Transverse colon (tissue), 4 donors: ENCODE measurements around the gene MRAS. TPM values are rescaled to one million over a fixed set of nuclear protein-coding genes. Genes with fewer than 3 reads are reported as not detected.

Experiments
- DNase-seq: peaks from one replicate; pipeline ENCODE4 v3.0.0-alpha.2; 2019
- H3K27ac ChIP-seq, 4 donors: fragments of 200-600 bp; sonication (generic); 2 replicates each; pipeline ENCODE4 v1.5.1; 2016 to 2018; ENCODE audit warnings: inconsistent platforms in 4 of 4
- H3K27me3 ChIP-seq: fragments of 200-600 bp; sonication (generic); 2 replicates; pipeline ENCODE4 v1.5.1; 2017; ENCODE audit warnings: inconsistent platforms
- H3K36me3 ChIP-seq, 4 donors: fragments of 200-600 bp; sonication (generic); 2 replicates each; pipeline ENCODE4 v1.5.1; 2017 to 2019; ENCODE audit warnings: inconsistent platforms in 4 of 4
- H3K4me1 ChIP-seq, 4 donors: fragments of 200-600 bp; sonication (generic); 2 replicates each; pipeline ENCODE4 v1.5.1; 2017 to 2020; ENCODE audit warnings: inconsistent platforms in 4 of 4
- H3K4me3 ChIP-seq, 4 donors: fragments of 200-600 bp; sonication (generic); 1 replicate in 1 of 4; 2 replicates in 3 of 4; pipeline versions ENCODE4 v1.5.1 to v1.6.1; 2017 to 2019; ENCODE audit warnings: inconsistent platforms in 4 of 4
- H3K9me3 ChIP-seq, 2 donors: fragments of 200-600 bp; sonication (generic); 2 replicates each; pipeline ENCODE4 v1.5.1; 2017 to 2019; ENCODE audit warnings: inconsistent platforms in 2 of 2
- CTCF ChIP-seq, 5 experiments: fragments of 200-600 bp in 3 of 5; fragments of 450-650 bp in 2 of 5; sonication (generic) in 3 of 5; IDR thresholded peaks; 1 replicate in 2 of 5; 2 replicates in 3 of 5; pipeline ENCODE4 v1.5.1; 2016 to 2017; ENCODE audit warnings: antibody characterized with exemption in 5 of 5, inconsistent platforms in 3 of 5, mild to moderate bottlenecking in 2 of 5, moderate library complexity in 1 of 5
- EP300 ChIP-seq: sonication (generic); formaldehyde crosslinking; IDR thresholded peaks from one replicate; pipeline ENCODE4 v1.6.1; 2017; ENCODE audit warnings: antibody characterized with exemption, low read depth
- POLR2A ChIP-seq: fragments of 450-650 bp; IDR thresholded peaks from one replicate; pipeline ENCODE4 v1.6.1; 2016; ENCODE audit warnings: antibody characterized with exemption, mild to moderate bottlenecking, moderate library complexity
- POLR2AphosphoS5 ChIP-seq, 3 donors: sonication (generic); formaldehyde crosslinking; IDR thresholded peaks; one replicate each; pipeline ENCODE4 v1.6.1; 2016; ENCODE audit warnings: antibody characterized with exemption in 3 of 3
- WGBS, 2 donors: methylation state at CpG; one replicate each; pipeline ENCODE4 v1.1.5; 2018; ENCODE audit warnings: low coverage in 1 of 2; 5-methylcytosine and 5-hydroxymethylcytosine counted together
- in situ Hi-C, 4 donors: fragments of 200-750 bp; cut with MboI; loops; one replicate each; pipeline versions ENCODE4 v1.15.0 to v1.15.1; 2017; ENCODE audit warnings: low sequenced_read_pairs in 3 of 4, low pct_ligation_motif_present in 1 of 4, low pct_unique_long_range_greater_than_20kb in 1 of 4
- intact Hi-C: fragments of 100-400 bp; cut with DNase I; formaldehyde crosslinking; loops from one replicate; pipeline ENCODE4 v1.15.1; 2023; ENCODE audit warnings: low total_unique reads
- total RNA-seq, 4 donors: library from RNA; depleted of rRNA; stranded (reverse); fragments of >200 nt; gene quantifications; one replicate each; pipeline ENCODE4 v1.1.0, GENCODE V29; 2016

MRAS gene
- total RNA-seq, 4 donors from 2014 or later: 3.0 to 9.6 (median 6.3) TPM

GRCh38 chr3:138317687-138318086, 30.7 kb upstream of the MRAS start:
- H3K36me3 ChIP-seq: no peaks in the 10 kb centered on the region
- no peak overlapping the region for H3K4me3 ChIP-seq
- no peaks in the 10 kb centered on the region for H3K9me3 ChIP-seq
- intact Hi-C loops: no loop called here
- no peaks in the 10 kb centered on the region for H3K27me3 ChIP-seq
- H3K4me1 ChIP-seq: no peaks in the 10 kb centered on the region
- H3K27ac ChIP-seq: no peak overlapping the region
- in situ Hi-C loops: no loop called here
- TF ChIP-seq POLR2A (no peak), POLR2AphosphoS5 (IDR thresholded peaks at IDR 0.05) (no peak), CTCF (IDR thresholded peaks at IDR 0.05) (no peak), EP300 (no peak)
- 93 to 94% methylated on average over 1 of the region's 1 CpG for WGBS, 2 donors
- no peak for DNase-seq

- H3K27ac ChIP-seq: no peak overlapping the region
- no peak for TF ChIP-seq POLR2A
- no peak for TF ChIP-seq CTCF (IDR thresholded peaks at IDR 0.05)
- TF ChIP-seq EP300: no peak
- TF ChIP-seq POLR2AphosphoS5 (IDR thresholded peaks at IDR 0.05): no peak
- in situ Hi-C loops (no loop called here), intact Hi-C loops (no loop called here)
- DNase-seq: no peak
- no peaks in the 10 kb centered on the region for H3K9me3 ChIP-seq
- peaks cover 0 to 7% (median 4%) of the 10 kb centered on the region in 4 donors for H3K4me1 ChIP-seq
- no peak overlapping the region for H3K4me3 ChIP-seq
- WGBS, 2 donors: 80% methylated on average over 4 of the region's 4 CpGs; no CpG with 5 or more reads in 1 of the 2 donors
- H3K27me3 ChIP-seq: no peaks in the 10 kb centered on the region
- H3K36me3 ChIP-seq: no peaks in the 10 kb centered on the region
Measured at GRCh38 chr3:138323971-138324370, 24.4 kb upstream of the MRAS start.

- intact Hi-C loops: no loop called here
- Histone ChIP-seq H3K27ac (no peak overlapping the region), H3K4me1 (peaks cover 0 to 13% (median 8%) of the 10 kb centered on the region in 4 donors), H3K36me3 (no peaks in the 10 kb centered on the region), H3K4me3 (no peak overlapping the region), H3K9me3 (no peaks in the 10 kb centered on the region), H3K27me3 (no peaks in the 10 kb centered on the region)
- in situ Hi-C loops: no loop called here
- DNase-seq: no peak
- TF ChIP-seq CTCF (IDR thresholded peaks at IDR 0.05) (no peak), POLR2A (no peak), POLR2AphosphoS5 (IDR thresholded peaks at IDR 0.05) (no peak), EP300 (no peak)
Measured at GRCh38 chr3:138325990-138326389, 22.4 kb upstream of the MRAS start.

- Histone ChIP-seq H3K27ac (no peak overlapping the region), H3K9me3 (no peaks in the 10 kb centered on the region), H3K4me3 (no peak overlapping the region), H3K4me1 (peaks cover 0 to 13% (median 8%) of the 10 kb centered on the region in 4 donors), H3K36me3 (no peaks in the 10 kb centered on the region), H3K27me3 (no peaks in the 10 kb centered on the region)
- TF ChIP-seq CTCF (IDR thresholded peaks at IDR 0.05) (no peak), POLR2A (no peak), POLR2AphosphoS5 (IDR thresholded peaks at IDR 0.05) (no peak), EP300 (no peak)
- in situ Hi-C loops: no loop called here
- no peak for DNase-seq
- intact Hi-C loops: no loop called here
- WGBS, 2 donors: 71 to 90% methylated on average over 4 to 12 of the region's 12 CpGs
Measured at GRCh38 chr3:138326866-138327595, 21.3 kb upstream of the MRAS start.
